Neutrophil (primary cell): ENCODE measurements around the gene UBXN10.

ENCODE experiments used
- H3K27ac ChIP-seq: fragments of 200-600 bp; sonication (generic); 2 replicates; pipeline ENCODE4 v1.5.1; 2016; ENCODE audit warnings: mild to moderate bottlenecking, moderate library complexity
- H3K27me3 ChIP-seq: fragments of 200-600 bp; sonication (generic); 2 replicates; pipeline ENCODE4 v1.6.0; 2016; ENCODE audit warnings: mild to moderate bottlenecking
- H3K36me3 ChIP-seq: fragments of 200-600 bp; sonication (generic); 2 replicates; pipeline ENCODE4 v1.5.1; 2017
- H3K4me1 ChIP-seq, 2 experiments: fragments of 200-600 bp in 1 of 2; sonication (generic) in 1 of 2; 1 replicate in 1 of 2; 2 replicates in 1 of 2; pipeline versions ENCODE4 v1.5.1 to v1.6.1; 2013 to 2016; ENCODE audit warnings: low read depth in 1 of 2, low read length in 1 of 2, mild to moderate bottlenecking in 1 of 2, moderate library complexity in 1 of 2; ENCODE audit not compliant: control insufficient read depth in 1 of 2, insufficient read depth in 1 of 2
- H3K4me3 ChIP-seq, 2 experiments: fragments of 200-600 bp in 1 of 2; sonication (generic) in 1 of 2; 1 replicate in 1 of 2; 2 replicates in 1 of 2; pipeline ENCODE4 v1.5.1; 2013 to 2016; ENCODE audit warnings: low read depth in 1 of 2, low read length in 1 of 2, mild to moderate bottlenecking in 1 of 2, moderate library complexity in 1 of 2
- H3K9me3 ChIP-seq: fragments of 200-600 bp; sonication (generic); 2 replicates; pipeline ENCODE4 v1.5.1; 2016
- CTCF ChIP-seq: fragments of 200-600 bp; sonication (generic); IDR thresholded peaks from 2 replicates; pipeline ENCODE4 v1.5.1; 2016; ENCODE audit warnings: antibody characterized with exemption

Gene UBXN10

GRCh38 chr1:20174937-20175666 is 10.8 kb upstream of the UBXN10 start:
- Histone ChIP-seq H3K9me3 (no peaks in the 10 kb centered on the region), H3K4me3 (no peak overlapping the region), H3K27me3 (peaks cover 6% of the 10 kb centered on the region), H3K27ac (no peak overlapping the region), H3K4me1 (peaks cover 0 to 4% of the 10 kb centered on the region in 2 experiments), H3K36me3 (no peaks in the 10 kb centered on the region)
- no peak for TF ChIP-seq CTCF

- H3K27ac ChIP-seq, result no peak overlapping the region
- H3K27me3 ChIP-seq, result peaks cover 10% of the 10 kb centered on the region
- no peak overlapping the region for H3K4me3 ChIP-seq
- H3K9me3 ChIP-seq, result no peaks in the 10 kb centered on the region
- no peak for TF ChIP-seq CTCF
- no peaks in the 10 kb centered on the region for H3K36me3 ChIP-seq
- H3K4me1 ChIP-seq, result no peaks in the 10 kb centered on the region
Observed at GRCh38 chr1:20178634-20179370, 7.1 kb upstream of the UBXN10 start.

GRCh38 chr1:20179371-20180128 is 6.3 kb upstream of the UBXN10 start:
- no peak for TF ChIP-seq CTCF
- Histone ChIP-seq H3K27me3 (peaks cover 18% of the 10 kb centered on the region), H3K4me1 (no peaks in the 10 kb centered on the region)

GRCh38 chr1:20180129-20180843 is 5.6 kb upstream of the UBXN10 start:
- no peak for TF ChIP-seq CTCF
- Histone ChIP-seq H3K27me3 (peaks cover 25% of the 10 kb centered on the region), H3K4me3 (no peak overlapping the region)

More at GRCh38 chr1:20179371-20180128, 6.3 kb upstream of the UBXN10 start:
- H3K9me3 ChIP-seq, result no peaks in the 10 kb centered on the region
- H3K27ac ChIP-seq, result no peak overlapping the region
- H3K4me3 ChIP-seq, result no peak overlapping the region
- H3K36me3 ChIP-seq, result no peaks in the 10 kb centered on the region

GRCh38 chr1:20180844-20181207 is 5.1 kb upstream of the UBXN10 start:
- Histone ChIP-seq H3K27me3 (peaks cover 31% of the 10 kb centered on the region), H3K27ac (no peak overlapping the region), H3K4me1 (no peaks in the 10 kb centered on the region), H3K4me3 (no peak overlapping the region), H3K36me3 (no peaks in the 10 kb centered on the region), H3K9me3 (no peaks in the 10 kb centered on the region)
- no peak for TF ChIP-seq CTCF

More at GRCh38 chr1:20180129-20180843, 5.6 kb upstream of the UBXN10 start:
- no peak overlapping the region for H3K27ac ChIP-seq
- H3K9me3 ChIP-seq, result no peaks in the 10 kb centered on the region
- no peaks in the 10 kb centered on the region for H3K4me1 ChIP-seq
- no peaks in the 10 kb centered on the region for H3K36me3 ChIP-seq
